Liver (tissue), 9 donors: ENCODE data around the gene SNAPC4. TPM values are rescaled to one million over a fixed set of nuclear protein-coding genes. Genes with fewer than 3 reads are reported as not detected.

Experiments used
- DNase-seq: peaks from one replicate; pipeline ENCODE4 v3.0.0-alpha.2; 2017; ENCODE audit warnings: low spot score
- H3K27ac ChIP-seq, 2 donors: one replicate each; pipeline ENCODE4 v1.7.0; 2013; ENCODE audit warnings: inconsistent platforms in 2 of 2, low read length in 2 of 2, control low read depth in 1 of 2, low read depth in 1 of 2, mild to moderate bottlenecking in 1 of 2
- H3K27me3 ChIP-seq, 4 donors: one replicate each; pipeline versions ENCODE4 v1.6.1 to v1.7.0; 2013; ENCODE audit warnings: low read length in 3 of 4, inconsistent platforms in 1 of 4, mild to moderate bottlenecking in 1 of 4, moderate library complexity in 1 of 4; ENCODE audit not compliant: control insufficient read depth in 4 of 4, insufficient read depth in 4 of 4
- H3K36me3 ChIP-seq, 4 donors: one replicate each; pipeline versions ENCODE4 v1.6.1 to v1.7.0; 2013; ENCODE audit warnings: low read length in 3 of 4, mild to moderate bottlenecking in 3 of 4, low read depth in 1 of 4, moderate library complexity in 1 of 4; ENCODE audit not compliant: control insufficient read depth in 4 of 4, insufficient read depth in 3 of 4
- H3K4me1 ChIP-seq, 4 donors: one replicate each; pipeline versions ENCODE4 v1.6.1 to v1.7.0; 2013; ENCODE audit warnings: low read length in 3 of 4, mild to moderate bottlenecking in 3 of 4, moderate library complexity in 1 of 4; ENCODE audit not compliant: control insufficient read depth in 4 of 4, insufficient read depth in 4 of 4
- H3K4me3 ChIP-seq, 3 donors: one replicate each; pipeline versions ENCODE4 v1.6.1 to v1.7.0; 2013; ENCODE audit warnings: low read length in 3 of 3, control low read depth in 1 of 3, low read depth in 1 of 3, mild to moderate bottlenecking in 1 of 3
- H3K9ac ChIP-seq, 2 donors: one replicate each; pipeline ENCODE4 v1.7.0; 2013; ENCODE audit warnings: low read length in 2 of 2, mild to moderate bottlenecking in 2 of 2, moderate library complexity in 2 of 2, control low read depth in 1 of 2, low read depth in 1 of 2
- H3K9me3 ChIP-seq, 4 donors: one replicate each; pipeline versions ENCODE4 v1.6.1 to v1.7.0; 2013; ENCODE audit warnings: low read length in 3 of 4; ENCODE audit not compliant: control insufficient read depth in 4 of 4
- EGR1 ChIP-seq, 2 donors: IDR thresholded peaks; 2 replicates each; pipeline ENCODE4 v1.6.1; 2016 to 2018; ENCODE audit warnings: antibody characterized with exemption in 2 of 2, low read depth in 2 of 2
- FOXA1 ChIP-seq: IDR thresholded peaks from 2 replicates; pipeline ENCODE4 v1.6.1; 2016; ENCODE audit warnings: antibody characterized with exemption
- FOXA2 ChIP-seq: IDR thresholded peaks from 2 replicates; pipeline ENCODE4 v1.6.1; 2016; ENCODE audit warnings: antibody characterized with exemption
- GABPA ChIP-seq, 2 donors: IDR thresholded peaks in 1 of 2; conservative IDR thresholded peaks in 1 of 2; 2 replicates each; pipeline ENCODE4 v1.6.1; 2016; ENCODE audit warnings: antibody characterized with exemption in 2 of 2, mild to moderate bottlenecking in 1 of 2, moderate library complexity in 1 of 2
- HNF4A ChIP-seq, 2 donors: conservative IDR thresholded peaks; 2 replicates each; pipeline ENCODE4 v1.6.1; 2016; ENCODE audit warnings: antibody characterized with exemption in 2 of 2, mild to moderate bottlenecking in 2 of 2
- HNF4G ChIP-seq: IDR thresholded peaks from 2 replicates; pipeline ENCODE4 v1.6.1; 2016; ENCODE audit warnings: antibody characterized with exemption
- JUND ChIP-seq, 2 donors: IDR thresholded peaks; 2 replicates each; pipeline ENCODE4 v1.6.1; 2016; ENCODE audit warnings: antibody characterized with exemption in 2 of 2
- NR2F2 ChIP-seq: IDR thresholded peaks from 2 replicates; pipeline ENCODE4 v1.6.1; 2016; ENCODE audit warnings: antibody characterized with exemption
- RAD21 ChIP-seq, 2 donors: IDR thresholded peaks; 2 replicates each; pipeline ENCODE4 v1.6.1; 2016; ENCODE audit warnings: antibody characterized with exemption in 2 of 2, mild to moderate bottlenecking in 2 of 2
- RXRA ChIP-seq, 2 donors: IDR thresholded peaks; 2 replicates each; pipeline ENCODE4 v1.6.1; 2017 to 2018; ENCODE audit warnings: antibody characterized with exemption in 2 of 2, mild to moderate bottlenecking in 1 of 2
- TAF1 ChIP-seq: conservative IDR thresholded peaks from 2 replicates; pipeline ENCODE4 v1.6.1; 2016; ENCODE audit warnings: antibody characterized with exemption, mild to moderate bottlenecking
- WGBS: extraction: QIAGEN DNeasy Blood & Tissue Kit; methylation state at CpG from one replicate; pipeline ENCODE4 v1.1.7; 2013; 5-methylcytosine and 5-hydroxymethylcytosine counted together
- polyA plus RNA-seq, 2 donors: library from polyadenylated mRNA; stranded (reverse) in 1 of 2; unstranded in 1 of 2; fragments of 200-250 nt in 1 of 2; fragments of >200 nt in 1 of 2; fragmentation: Nextera tagmentation in 1 of 2; extraction: Ambion mirVana in 1 of 2; gene quantifications; one replicate each; pipeline versions ENCODE4 v1.2.1 to v1.2.3, GENCODE V29; 2013 to 2015
- total RNA-seq, 2 donors: library from RNA; depleted of rRNA; stranded (reverse); fragments of >200 nt; gene quantifications; one replicate each; pipeline ENCODE4 v1.2.3, GENCODE V29; 2014
- TF ChIP-seq, protein P1 (sequence below): IDR thresholded peaks from 2 replicates; pipeline ENCODE4 v1.6.1; 2016; ENCODE audit warnings: antibody characterized with exemption
- TF ChIP-seq, protein P2 (sequence below): IDR thresholded peaks from 2 replicates; pipeline ENCODE4 v1.6.1; 2016; ENCODE audit warnings: antibody characterized with exemption
- TF ChIP-seq, protein P3 (sequence below): IDR thresholded peaks from 2 replicates; pipeline ENCODE4 v1.6.1; 2016; ENCODE audit warnings: antibody characterized with exemption, mild to moderate bottlenecking
- donor health status: healthy.
- donor health status: healthy.
- donor health status: healthy.
- donor health status: healthy.
- donor health status: healthy.

The SNAPC4 gene
- total and polyA plus RNA-seq, 4 donors, result 0.75 to 4.2 (median 3.1) TPM

DNA sequence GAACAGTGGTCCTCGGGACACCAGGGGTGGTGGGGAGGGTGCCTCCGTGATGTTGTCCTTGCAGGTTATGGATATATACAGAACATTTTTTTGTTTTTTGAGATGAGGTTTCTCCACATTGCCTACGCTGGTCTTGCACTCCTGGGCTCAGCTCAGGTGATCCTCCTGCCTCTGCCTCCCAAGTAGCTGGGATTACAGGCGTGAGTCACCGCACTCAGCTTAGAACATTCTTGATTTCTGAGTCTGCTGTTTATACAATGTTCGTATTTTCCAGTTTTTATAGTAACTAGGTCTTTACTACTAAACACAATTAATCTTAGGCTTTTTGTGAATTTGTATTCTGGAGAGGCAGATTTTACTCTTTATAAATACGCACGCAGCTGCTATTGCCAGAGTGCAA is 16.5 kb upstream of the SNAPC4 start:
- Histone ChIP-seq H3K27me3 (no peaks in the 10 kb centered on the region), H3K27ac (no peak overlapping the region), H3K9ac (no peak overlapping the region), H3K36me3 (peaks cover 18 to 73% (median 40%) of the 10 kb centered on the region in 4 donors), H3K4me1 (peaks cover 2 to 19% (median 14%) of the 10 kb centered on the region in 4 donors), H3K4me3 (no peak overlapping the region), H3K9me3 (no peaks in the 10 kb centered on the region)
- no peak for DNase-seq
- TF ChIP-seq HNF4G, result no peak
- TF ChIP-seq RAD21 (IDR thresholded peaks at IDR 0.05), result no peak
- no peak for TF ChIP-seq GABPA (IDR thresholded peaks at IDR 0.05 in 1 of 2, conservative IDR thresholded peaks at IDR 0.05 in 1 of 2)
- no peak for TF ChIP-seq TAF1
- no peak for TF ChIP-seq FOXA1
- TF ChIP-seq RXRA (IDR thresholded peaks at IDR 0.05), result no peak
- no peak for TF ChIP-seq HNF4A (conservative IDR thresholded peaks at IDR 0.05)
- TF ChIP-seq, protein P1, sequence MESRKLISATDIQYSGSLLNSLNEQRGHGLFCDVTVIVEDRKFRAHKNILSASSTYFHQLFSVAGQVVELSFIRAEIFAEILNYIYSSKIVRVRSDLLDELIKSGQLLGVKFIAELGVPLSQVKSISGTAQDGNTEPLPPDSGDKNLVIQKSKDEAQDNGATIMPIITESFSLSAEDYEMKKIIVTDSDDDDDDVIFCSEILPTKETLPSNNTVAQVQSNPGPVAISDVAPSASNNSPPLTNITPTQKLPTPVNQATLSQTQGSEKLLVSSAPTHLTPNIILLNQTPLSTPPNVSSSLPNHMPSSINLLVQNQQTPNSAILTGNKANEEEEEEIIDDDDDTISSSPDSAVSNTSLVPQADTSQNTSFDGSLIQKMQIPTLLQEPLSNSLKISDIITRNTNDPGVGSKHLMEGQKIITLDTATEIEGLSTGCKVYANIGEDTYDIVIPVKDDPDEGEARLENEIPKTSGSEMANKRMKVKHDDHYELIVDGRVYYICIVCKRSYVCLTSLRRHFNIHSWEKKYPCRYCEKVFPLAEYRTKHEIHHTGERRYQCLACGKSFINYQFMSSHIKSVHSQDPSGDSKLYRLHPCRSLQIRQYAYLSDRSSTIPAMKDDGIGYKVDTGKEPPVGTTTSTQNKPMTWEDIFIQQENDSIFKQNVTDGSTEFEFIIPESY, result no peak
- no peak for TF ChIP-seq FOXA2
- TF ChIP-seq, protein P2, sequence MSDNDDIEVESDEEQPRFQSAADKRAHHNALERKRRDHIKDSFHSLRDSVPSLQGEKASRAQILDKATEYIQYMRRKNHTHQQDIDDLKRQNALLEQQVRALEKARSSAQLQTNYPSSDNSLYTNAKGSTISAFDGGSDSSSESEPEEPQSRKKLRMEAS, result no peak
- no peak for TF ChIP-seq EGR1 (IDR thresholded peaks at IDR 0.05; ENCODE audit: low read depth in 2 of 2)
- TF ChIP-seq JUND (IDR thresholded peaks at IDR 0.05), result no peak
- TF ChIP-seq NR2F2, result no peak
- 97% methylated on average over 8 of the region's 8 CpGs for WGBS

DNA sequence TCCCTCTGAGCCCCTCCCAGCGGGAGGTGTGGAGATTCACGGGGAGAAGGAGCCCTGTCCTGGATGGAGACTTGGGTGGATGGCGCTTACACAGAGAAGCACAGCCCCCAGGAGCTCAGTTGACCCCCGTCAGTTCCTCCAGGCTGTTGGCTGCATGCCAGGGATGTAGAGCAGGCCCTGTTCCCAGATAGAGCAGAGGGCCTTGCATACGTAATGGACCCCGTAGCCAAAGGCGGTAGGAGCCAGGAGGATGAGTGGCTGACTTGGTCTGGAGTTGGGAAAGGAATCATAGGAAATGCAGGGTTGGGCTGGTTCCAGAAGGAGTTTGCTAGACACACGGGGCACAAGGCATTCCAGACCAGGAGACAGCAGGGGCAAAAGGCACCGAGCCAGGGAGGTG is 13.0 kb upstream of the SNAPC4 start:
- Histone ChIP-seq H3K4me1 (peaks cover 3 to 26% (median 21%) of the 10 kb centered on the region in 4 donors), H3K27me3 (no peaks in the 10 kb centered on the region), H3K9ac (no peak overlapping the region), H3K27ac (no peak overlapping the region), H3K36me3 (peaks cover 8 to 49% (median 23%) of the 10 kb centered on the region in 4 donors), H3K9me3 (no peaks in the 10 kb centered on the region), H3K4me3 (no peak overlapping the region)
- no peak for DNase-seq
- WGBS, result 83% methylated on average over 9 of the region's 9 CpGs
- TF ChIP-seq HNF4A (conservative IDR thresholded peaks at IDR 0.05) (no peak), FOXA2 (no peak), NR2F2 (no peak)
- TF ChIP-seq, protein P1, result no peak
- TF ChIP-seq, protein P3, sequence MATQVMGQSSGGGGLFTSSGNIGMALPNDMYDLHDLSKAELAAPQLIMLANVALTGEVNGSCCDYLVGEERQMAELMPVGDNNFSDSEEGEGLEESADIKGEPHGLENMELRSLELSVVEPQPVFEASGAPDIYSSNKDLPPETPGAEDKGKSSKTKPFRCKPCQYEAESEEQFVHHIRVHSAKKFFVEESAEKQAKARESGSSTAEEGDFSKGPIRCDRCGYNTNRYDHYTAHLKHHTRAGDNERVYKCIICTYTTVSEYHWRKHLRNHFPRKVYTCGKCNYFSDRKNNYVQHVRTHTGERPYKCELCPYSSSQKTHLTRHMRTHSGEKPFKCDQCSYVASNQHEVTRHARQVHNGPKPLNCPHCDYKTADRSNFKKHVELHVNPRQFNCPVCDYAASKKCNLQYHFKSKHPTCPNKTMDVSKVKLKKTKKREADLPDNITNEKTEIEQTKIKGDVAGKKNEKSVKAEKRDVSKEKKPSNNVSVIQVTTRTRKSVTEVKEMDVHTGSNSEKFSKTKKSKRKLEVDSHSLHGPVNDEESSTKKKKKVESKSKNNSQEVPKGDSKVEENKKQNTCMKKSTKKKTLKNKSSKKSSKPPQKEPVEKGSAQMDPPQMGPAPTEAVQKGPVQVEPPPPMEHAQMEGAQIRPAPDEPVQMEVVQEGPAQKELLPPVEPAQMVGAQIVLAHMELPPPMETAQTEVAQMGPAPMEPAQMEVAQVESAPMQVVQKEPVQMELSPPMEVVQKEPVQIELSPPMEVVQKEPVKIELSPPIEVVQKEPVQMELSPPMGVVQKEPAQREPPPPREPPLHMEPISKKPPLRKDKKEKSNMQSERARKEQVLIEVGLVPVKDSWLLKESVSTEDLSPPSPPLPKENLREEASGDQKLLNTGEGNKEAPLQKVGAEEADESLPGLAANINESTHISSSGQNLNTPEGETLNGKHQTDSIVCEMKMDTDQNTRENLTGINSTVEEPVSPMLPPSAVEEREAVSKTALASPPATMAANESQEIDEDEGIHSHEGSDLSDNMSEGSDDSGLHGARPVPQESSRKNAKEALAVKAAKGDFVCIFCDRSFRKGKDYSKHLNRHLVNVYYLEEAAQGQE, result no peak
